ENCODE results near the gene COL9A3.

GRCh38 chr20:62825333-62825985, 8.6 kb downstream of the COL9A3 start:
- no peak for TF ChIP-seq CTCF (IDR thresholded peaks at IDR 0.05)
- no peak for TF ChIP-seq FOXJ3 (CRISPR knock-in tag; IDR thresholded peaks at IDR 0.05; ENCODE audit: borderline replicate concordance)
- TF ChIP-seq ZNF232 (CRISPR knock-in tag; IDR thresholded peaks at IDR 0.05) = no peak
- no peak for TF ChIP-seq ELF4 (CRISPR knock-in tag; IDR thresholded peaks at IDR 0.05; ENCODE audit: low read depth)
- no peak for TF ChIP-seq FOXP1 (CRISPR knock-in tag; IDR thresholded peaks at IDR 0.05; ENCODE audit: borderline replicate concordance)
- TF ChIP-seq ZNF121 (CRISPR knock-in tag; IDR thresholded peaks at IDR 0.05) = no peak
- TF ChIP-seq NFYB (CRISPR knock-in tag; conservative IDR thresholded peaks at IDR 0.05; ENCODE audit: low read depth) = no peak
- TF ChIP-seq ZNF138 (CRISPR knock-in tag; conservative IDR thresholded peaks at IDR 0.05) = no peak
- no peak for TF ChIP-seq USF2 (CRISPR knock-in tag; IDR thresholded peaks at IDR 0.05)
- no peak for TF ChIP-seq KAT7 (CRISPR knock-in tag; IDR thresholded peaks at IDR 0.05; ENCODE audit: borderline replicate concordance)
- no peak for TF ChIP-seq ZNF281 (CRISPR knock-in tag; IDR thresholded peaks at IDR 0.05)
- TF ChIP-seq NR2C2 (CRISPR knock-in tag; IDR thresholded peaks at IDR 0.05) = no peak
- TF ChIP-seq CREB1 (CRISPR knock-in tag; IDR thresholded peaks at IDR 0.05) = no peak
- TF ChIP-seq ESRRA (CRISPR knock-in tag; IDR thresholded peaks at IDR 0.05; ENCODE audit: borderline replicate concordance) = no peak

All from WTC11 (cell line).